GOT3 (cell line): ENCODE results near the gene ACOX1.

Experiments used
- DNase-seq: peaks from one replicate; lab custom pipeline; 2025; ENCODE audit warnings: mixed read lengths; lab: John Stamatoyannopoulos, UW

Gene ACOX1

GRCh38 chr17:75933808-75934207 is 45.2 kb downstream of the ACOX1 start:
- DNase-seq = no peak

- no peak for DNase-seq
Observed at GRCh38 chr17:75932852-75933251, 46.1 kb downstream of the ACOX1 start.

- no peak for DNase-seq
Observed at GRCh38 chr17:75931062-75931461, 47.9 kb downstream of the ACOX1 start.

- DNase-seq = no peak
Observed at GRCh38 chr17:75927286-75927922, 51.6 kb downstream of the ACOX1 start.

- no peak for DNase-seq
Observed at GRCh38 chr17:75926456-75926855, 52.5 kb downstream of the ACOX1 start.

GRCh38 chr17:75925912-75926311 is 53.1 kb downstream of the ACOX1 start:
- no peak for DNase-seq

- DNase-seq = no peak
Observed at GRCh38 chr17:75925103-75925502, 53.9 kb downstream of the ACOX1 start.

- DNase-seq = no peak
Observed at GRCh38 chr17:75922963-75923874, 55.7 kb downstream of the ACOX1 start.

GRCh38 chr17:75922173-75922961 is 56.6 kb downstream of the ACOX1 start:
- no peak for DNase-seq

GRCh38 chr17:75921596-75921995 is 57.4 kb downstream of the ACOX1 start:
- no peak for DNase-seq

GRCh38 chr17:75920045-75920560 is 58.9 kb downstream of the ACOX1 start:
- DNase-seq = no peak

GRCh38 chr17:75919611-75920010 is 59.4 kb downstream of the ACOX1 start:
- DNase-seq = no peak

- no peak for DNase-seq
Observed at GRCh38 chr17:75917917-75918445, 61.0 kb downstream of the ACOX1 start.

- DNase-seq = no peak
Observed at GRCh38 chr17:75917141-75917916, 61.6 kb downstream of the ACOX1 start.

- DNase-seq = no peak
Observed at GRCh38 chr17:75915268-75915667, 63.7 kb downstream of the ACOX1 start.

GRCh38 chr17:75914643-75915267 is 64.2 kb downstream of the ACOX1 start:
- no peak for DNase-seq

- no peak for DNase-seq
Observed at GRCh38 chr17:75913537-75914210, 65.3 kb downstream of the ACOX1 start.

GRCh38 chr17:75910699-75911098 is 68.3 kb downstream of the ACOX1 start:
- no peak for DNase-seq

GRCh38 chr17:75909812-75910274 is 69.1 kb downstream of the ACOX1 start:
- no peak for DNase-seq
